ENCODE data around the gene ERBB4.

GRCh38 chr2:212311807-212312404 lies 226.7 kb downstream of the ERBB4 start:
- TF ChIP-seq POLR2A (IDR thresholded peaks at IDR 0.05) (no peak), CTCF (IDR thresholded peaks at IDR 0.05) (no peak)

Data from lower leg skin (tissue), 3 donors.